Measurements from ENCODE around the gene MUC22.
A peak's percentile ranks its signal among the peaks of the same experiment; 100 is the strongest.
"Not testable (repeated sequence)": the region's sequence is repeated elsewhere in the genome, so short reads cannot be mapped to it uniquely, and the experiment has no call there.

Gene MUC22

DNA sequence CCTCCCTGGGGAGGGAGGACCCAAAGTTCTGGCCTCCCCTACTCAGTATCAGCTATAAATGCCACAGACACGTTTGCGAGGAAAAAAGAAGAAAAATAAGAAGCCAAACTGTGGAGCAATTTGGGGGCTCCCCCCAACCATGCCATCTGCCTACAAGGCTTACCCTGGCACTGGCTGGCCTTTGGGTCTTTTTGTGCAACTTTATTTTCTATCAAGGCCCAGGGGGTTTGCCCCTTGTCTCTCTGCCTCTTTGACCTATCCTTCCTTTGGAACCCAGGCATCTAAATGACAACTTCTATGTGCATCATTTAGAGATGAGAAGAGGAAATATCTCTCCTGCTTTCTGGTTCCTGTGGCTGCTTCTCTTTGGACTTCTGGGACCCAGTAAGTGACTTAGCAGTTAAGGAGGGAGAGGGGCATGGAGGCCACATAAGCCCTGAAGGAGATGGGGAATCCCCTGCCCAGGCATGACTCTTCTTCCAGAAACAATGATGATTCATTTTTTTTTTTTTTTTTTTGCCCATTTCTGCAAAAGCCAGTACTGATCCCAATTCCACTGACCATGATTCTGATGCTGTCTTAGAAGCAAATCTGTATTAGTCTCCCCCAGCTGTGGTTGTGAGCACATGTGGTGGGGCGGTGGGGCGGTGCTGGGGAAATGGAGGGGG is at the start of gene MUC22:
Gene MUC22, plus strand, starts transcription at position 82 of the 668 bp plus-strand sequence. Its CDS starts 233 bp downstream, at position 315.
- peak; percentile 6 for DNase-seq (ENCODE audit: low read depth)

GRCh38 chr6:30960907-30961673 is 49.2 kb upstream of the MUC22 start:
- no peak for DNase-seq (ENCODE audit: low read depth)

- DNase-seq (ENCODE audit: low read depth): no peak
These were observed 47.6 kb upstream of the MUC22 start for GRCh38 chr6:30962716-30963115.

GRCh38 chr6:30963641-30964040 is 46.6 kb upstream of the MUC22 start:
- DNase-seq (ENCODE audit: low read depth): no peak

DNA sequence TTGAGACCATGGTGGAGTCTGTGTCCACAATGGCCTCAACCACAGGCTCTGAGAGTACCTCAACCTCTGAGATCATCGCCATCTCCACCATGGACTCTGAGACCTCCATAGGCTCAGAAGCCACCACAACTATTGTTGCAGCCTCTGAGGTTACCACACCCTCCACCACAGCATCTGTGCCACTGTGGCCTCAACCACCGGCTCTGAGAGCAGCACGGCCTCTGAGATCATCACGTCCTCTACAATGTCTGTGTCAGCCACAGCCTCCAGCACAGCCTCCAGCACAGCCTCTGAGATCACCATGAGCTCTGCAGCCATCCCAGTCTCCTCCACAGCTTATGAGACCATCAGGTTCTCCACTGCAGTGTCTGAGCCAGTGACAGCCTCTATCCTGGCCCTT is 46.2 kb upstream of the MUC22 start:
- DNase-seq (ENCODE audit: low read depth): no peak

GRCh38 chr6:30965140-30965601 is 45.1 kb upstream of the MUC22 start:
- no peak for DNase-seq (ENCODE audit: low read depth)

DNA sequence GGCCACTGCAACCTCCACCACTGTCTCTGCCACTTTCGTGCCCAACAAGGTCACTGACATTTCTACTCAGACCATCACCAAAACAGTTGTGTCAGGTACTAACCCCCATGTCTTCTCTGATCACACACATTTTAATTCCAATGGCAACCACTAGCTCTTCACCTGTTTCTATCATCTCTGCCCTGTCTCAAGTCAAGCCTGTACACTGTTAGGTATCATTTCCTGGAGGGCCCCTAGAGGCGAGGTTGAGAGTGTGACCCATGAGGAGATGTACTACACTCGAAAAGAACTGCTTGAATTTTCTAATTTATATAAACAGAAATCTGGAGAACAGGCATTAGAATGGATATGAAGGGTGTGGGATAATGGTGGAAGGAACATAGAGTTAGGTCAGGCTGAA is 44.1 kb upstream of the MUC22 start:
- DNase-seq (ENCODE audit: low read depth): no peak

DNA sequence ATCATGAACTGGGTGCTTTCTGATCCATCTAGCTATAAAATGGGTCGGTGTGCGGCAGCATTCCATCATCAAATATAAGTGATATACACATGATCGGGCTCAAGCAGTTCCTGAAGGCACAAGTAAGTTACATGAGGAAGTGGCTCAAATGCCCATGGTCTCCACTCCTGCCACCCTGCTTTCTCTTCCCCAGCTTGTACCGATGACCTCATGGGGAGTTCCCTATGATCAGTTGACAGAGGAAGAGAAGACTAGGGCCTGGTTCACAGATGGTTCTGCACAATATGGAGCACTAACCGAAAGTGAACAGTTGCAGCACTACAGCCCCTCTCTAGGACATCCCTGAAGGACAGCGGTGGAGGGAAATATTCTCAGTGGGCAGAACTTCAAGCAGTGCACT is 41.1 kb upstream of the MUC22 start:
- not testable (repeated sequence) for DNase-seq (ENCODE audit: low read depth)

DNA sequence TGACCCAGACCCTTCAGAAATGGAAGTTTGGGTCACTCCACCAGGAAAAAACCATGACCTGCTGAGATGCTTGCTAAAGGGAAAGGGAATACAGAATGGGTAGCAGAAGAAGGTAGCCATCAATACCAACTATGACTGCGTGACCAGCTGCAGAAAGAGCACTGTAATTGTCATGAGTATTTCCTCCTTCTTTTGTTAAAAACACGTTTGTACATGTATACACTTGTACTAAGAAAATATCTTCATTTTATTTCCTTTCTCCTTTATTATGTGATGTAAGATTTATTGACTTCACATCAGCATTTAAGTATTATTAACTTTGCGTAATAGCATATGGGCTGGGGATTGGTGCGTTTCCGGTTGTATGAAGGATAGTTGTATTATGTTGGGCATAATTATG is 39.3 kb upstream of the MUC22 start:
- DNase-seq (ENCODE audit: low read depth): no peak

GRCh38 chr6:30972816-30973215 is 37.5 kb upstream of the MUC22 start:
- DNase-seq (ENCODE audit: low read depth): no peak

DNA sequence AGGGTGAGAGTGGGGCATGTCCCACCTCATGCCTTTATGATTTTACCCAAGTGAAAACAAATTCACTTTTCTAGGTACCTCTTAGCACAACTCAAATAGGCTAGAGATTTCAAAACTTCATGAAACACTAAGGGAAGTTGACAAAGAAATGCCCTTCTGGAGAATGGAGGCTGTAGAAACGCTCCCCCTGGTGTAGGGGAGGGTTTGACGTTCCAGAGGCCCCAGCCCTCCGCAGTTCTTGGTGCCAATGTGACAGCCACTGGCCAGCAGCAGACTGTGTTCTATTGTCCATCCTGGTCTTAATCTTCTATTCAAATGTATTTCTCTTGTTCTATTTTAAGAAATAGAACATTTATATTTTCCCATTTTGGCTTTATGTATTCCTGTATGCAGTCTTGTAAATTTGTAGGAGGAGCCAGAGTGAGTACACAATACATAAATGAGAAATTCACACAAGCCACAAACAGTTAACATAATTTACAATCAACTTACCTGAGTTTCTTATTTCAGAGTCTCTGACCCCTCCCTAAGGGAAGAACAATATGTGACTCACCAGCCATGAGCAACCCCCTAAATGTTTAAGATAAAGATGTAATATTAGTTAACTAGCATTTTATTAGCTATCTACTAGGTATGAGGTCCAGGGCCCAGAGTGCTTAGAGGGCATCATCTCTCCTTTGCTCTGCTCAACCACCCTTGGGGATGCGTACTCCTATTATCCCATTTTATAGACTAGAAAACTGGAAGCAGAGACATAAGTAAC is 35.6 kb upstream of the MUC22 start:
- no peak for DNase-seq (ENCODE audit: low read depth)

DNA sequence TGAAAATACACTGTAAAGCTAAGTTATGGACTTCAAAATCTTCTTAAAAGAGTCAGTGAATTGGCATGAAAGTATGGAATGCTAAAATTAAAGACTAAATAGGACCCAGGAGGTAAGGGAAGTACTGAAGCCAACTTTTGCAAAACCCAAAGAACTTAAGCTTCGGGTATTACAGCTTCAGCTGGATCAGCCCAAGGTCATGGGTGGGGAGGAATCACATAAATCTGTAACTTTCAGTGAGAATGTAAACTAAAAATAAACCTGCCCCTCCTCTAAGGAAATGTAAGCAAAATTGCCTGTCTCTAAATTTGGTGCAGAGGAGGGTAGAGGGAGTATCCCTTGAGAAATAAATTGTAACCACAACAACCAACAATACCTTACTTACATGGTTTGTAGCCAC is 31.1 kb upstream of the MUC22 start:
- no peak for DNase-seq (ENCODE audit: low read depth)

DNA sequence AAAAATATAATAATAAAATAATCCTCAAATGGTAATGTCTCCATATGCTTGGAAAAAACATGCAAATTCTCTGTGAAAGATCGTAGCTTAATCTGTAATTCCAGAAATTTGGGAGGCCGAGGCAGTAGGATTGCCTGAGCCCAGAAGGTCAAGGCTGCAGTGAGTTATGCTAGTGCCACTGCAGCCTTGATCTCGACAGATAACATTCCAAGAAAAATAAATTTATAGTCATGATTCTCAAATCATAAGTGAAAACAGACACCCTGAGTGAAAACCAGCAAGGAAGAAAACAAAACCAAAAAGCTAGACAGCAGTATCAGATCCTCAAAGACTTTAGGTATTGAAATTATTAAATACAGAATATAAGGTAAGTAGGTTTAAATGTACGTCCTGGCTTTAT is 30.6 kb upstream of the MUC22 start:
- no peak for DNase-seq (ENCODE audit: low read depth)

DNA sequence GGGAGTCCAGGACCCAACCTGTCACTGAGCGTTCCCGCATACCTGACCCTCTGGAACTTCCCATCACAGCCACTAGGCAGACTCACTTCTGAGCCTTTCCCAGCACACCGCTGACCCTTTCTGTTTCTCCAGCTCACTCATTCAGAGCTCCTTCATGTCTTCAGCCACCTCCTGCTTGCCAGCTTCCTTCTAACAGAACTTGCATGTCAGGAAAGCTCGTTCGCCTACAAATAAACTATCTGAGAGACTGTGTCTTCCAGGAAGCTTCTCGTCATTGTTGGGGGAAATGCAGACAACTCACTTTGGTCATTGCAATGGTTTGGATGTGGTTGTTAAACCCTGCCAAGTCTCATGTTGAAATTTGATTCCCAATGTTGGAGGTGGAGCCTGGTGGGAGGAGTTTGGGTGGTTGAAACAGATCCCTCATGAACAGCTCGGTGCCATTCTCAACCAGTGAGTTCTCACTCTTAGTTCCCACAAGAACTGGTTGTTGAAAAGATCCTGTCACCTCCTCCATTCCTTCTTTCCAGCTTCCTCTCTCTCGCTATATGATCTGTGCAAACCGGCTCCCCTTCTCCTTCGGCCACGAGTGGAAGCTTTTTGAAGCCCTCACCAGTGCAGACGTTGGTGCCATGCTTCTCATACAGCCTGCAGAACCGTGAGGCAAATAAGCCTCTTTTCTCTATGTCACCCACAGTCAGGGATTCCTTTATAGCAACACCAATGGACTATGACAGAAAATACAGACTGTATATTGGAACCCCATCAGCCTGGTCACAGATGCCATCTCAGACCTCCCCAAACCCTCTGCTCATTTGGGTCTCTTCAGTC is 28.1 kb upstream of the MUC22 start:
- DNase-seq (ENCODE audit: low read depth): peak; percentile 26

GRCh38 chr6:30983439-30983838 is 26.8 kb upstream of the MUC22 start, which contains the start of gene MUC21:
Gene MUC21 (plus strand): TSS chr6:30983718. CDS start chr6:30983959, 241 bp downstream.
- DNase-seq (ENCODE audit: low read depth): no peak

DNA sequence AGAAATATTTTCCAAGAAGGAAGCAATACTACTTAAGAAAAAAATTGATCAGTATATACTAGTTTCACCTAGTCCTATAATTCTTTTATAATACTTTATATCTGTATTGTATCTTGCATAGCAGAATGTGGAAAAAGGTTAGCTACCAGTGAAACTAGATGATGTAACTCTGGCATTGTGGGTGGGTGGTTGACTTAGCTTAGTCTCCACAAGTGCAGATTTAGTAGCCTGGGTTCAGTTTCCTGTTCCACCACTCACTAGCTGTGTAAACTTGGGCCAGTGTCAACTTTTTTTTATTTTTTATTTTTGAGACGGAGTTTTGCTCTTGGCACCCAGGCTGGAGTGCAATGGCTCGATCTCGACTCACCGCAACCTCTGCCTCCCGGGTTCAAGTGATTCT is 24.8 kb upstream of the MUC22 start:
- no peak for DNase-seq (ENCODE audit: low read depth)

DNA sequence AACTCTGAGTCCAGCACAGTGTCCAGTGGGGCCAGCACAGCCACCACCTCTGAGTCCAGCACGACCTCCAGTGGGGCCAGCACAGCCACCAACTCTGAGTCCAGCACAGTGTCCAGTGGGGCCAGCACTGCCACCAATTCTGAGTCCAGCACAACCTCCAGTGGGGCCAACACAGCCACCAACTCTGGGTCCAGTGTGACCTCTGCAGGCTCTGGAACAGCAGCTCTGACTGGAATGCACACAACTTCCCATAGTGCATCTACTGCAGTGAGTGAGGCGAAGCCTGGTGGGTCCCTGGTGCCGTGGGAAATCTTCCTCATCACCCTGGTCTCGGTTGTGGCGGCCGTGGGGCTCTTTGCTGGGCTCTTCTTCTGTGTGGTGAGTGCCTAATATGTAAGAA is 23.0 kb upstream of the MUC22 start:
- DNase-seq (ENCODE audit: low read depth): no peak

GRCh38 chr6:30988209-30988825 is 22.0 kb upstream of the MUC22 start:
- DNase-seq (ENCODE audit: low read depth): no peak

- DNase-seq (ENCODE audit: low read depth): no peak
These were observed 19.7 kb upstream of the MUC22 start for GRCh38 chr6:30990422-30991086.

DNA sequence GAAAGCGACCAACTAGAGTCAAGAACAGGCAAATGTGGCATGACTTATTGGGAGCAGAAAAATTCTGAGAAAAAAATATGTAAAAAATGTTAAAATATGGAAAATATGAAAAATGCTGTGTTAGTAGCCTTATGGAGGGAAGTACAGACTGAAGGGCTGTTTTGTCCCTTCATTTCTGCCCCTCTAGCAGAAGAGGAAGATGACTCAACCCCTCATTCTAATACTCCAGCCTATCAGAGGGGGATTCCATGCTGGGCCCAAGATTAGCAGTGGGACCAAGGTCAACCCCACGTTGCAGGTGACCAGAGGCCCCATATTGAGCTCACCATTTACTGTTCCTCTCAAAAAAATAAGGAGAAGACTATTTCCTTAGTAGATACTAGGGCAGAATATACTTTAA is 18.4 kb upstream of the MUC22 start:
- no peak for DNase-seq (ENCODE audit: low read depth)

DNA sequence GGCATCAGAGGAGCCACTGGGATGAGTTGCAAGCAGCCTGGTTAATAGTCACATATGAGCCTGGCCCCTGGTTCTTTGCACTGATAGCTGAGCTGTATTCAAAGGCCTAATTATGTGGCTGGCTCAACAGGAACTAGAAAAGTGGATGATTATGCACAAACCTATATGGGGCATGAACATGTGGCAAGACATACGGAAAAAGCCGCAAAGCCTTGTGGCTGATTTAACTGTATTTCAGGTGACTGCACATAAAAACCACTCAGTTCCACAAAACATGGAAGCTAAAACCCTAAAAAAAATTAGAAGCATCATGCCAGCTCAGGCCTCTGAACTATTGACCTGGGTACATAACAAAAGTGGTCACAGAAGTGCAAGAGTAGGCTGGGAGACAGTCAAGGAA is 13.0 kb upstream of the MUC22 start:
- DNase-seq (ENCODE audit: low read depth): no peak
